Prostate gland (tissue), 2 donors: Measurements from ENCODE around the gene CHST3. TPM values are rescaled to one million over a fixed set of nuclear protein-coding genes. Genes with fewer than 3 reads are reported as not detected.

Experiments used
- DNase-seq: peaks from one replicate; pipeline ENCODE4 v3.0.0-alpha.2; 2019; ENCODE audit warnings: low spot score
- H3K27ac ChIP-seq, 2 donors: fragments of 200-600 bp; sonication (generic); 2 replicates each; pipeline ENCODE4 v1.5.1; 2017 to 2019
- H3K27me3 ChIP-seq: fragments of 200-600 bp; sonication (generic); replicated peaks from 2 replicates; pipeline ENCODE4 v1.5.1; 2019; ENCODE audit not compliant: insufficient read depth
- H3K36me3 ChIP-seq, 2 donors: fragments of 200-600 bp; sonication (generic); 1 replicate in 1 of 2; 2 replicates in 1 of 2; pipeline versions ENCODE4 v1.5.1 to v1.8.1; 2017 to 2019
- H3K4me1 ChIP-seq: fragments of 200-600 bp; sonication (generic); replicated peaks from 2 replicates; pipeline ENCODE4 v1.5.1; 2019
- H3K4me3 ChIP-seq, 2 donors: fragments of 200-600 bp; sonication (generic); 2 replicates each; pipeline ENCODE4 v1.5.1; 2017 to 2019
- H3K9me3 ChIP-seq: fragments of 200-600 bp; sonication (generic); 2 replicates; pipeline ENCODE4 v1.5.1; 2017
- CTCF ChIP-seq, 4 experiments: fragments of 200-600 bp in 2 of 4; fragments of 450-650 bp in 2 of 4; sonication (generic) in 2 of 4; IDR thresholded peaks; 1 replicate in 3 of 4; 2 replicates in 1 of 4; pipeline ENCODE4 v1.5.1; 2016 to 2019; ENCODE audit warnings: antibody characterized with exemption in 4 of 4, mild to moderate bottlenecking in 2 of 4, moderate library complexity in 2 of 4
- POLR2A ChIP-seq: fragments of 450-650 bp; IDR thresholded peaks from one replicate; pipeline ENCODE4 v1.6.1; 2016; ENCODE audit warnings: antibody characterized with exemption, mild to moderate bottlenecking
- POLR2AphosphoS5 ChIP-seq: sonication (generic); formaldehyde crosslinking; IDR thresholded peaks from one replicate; pipeline ENCODE4 v1.6.1; 2017; ENCODE audit warnings: antibody characterized with exemption
- WGBS: methylation state at CpG from one replicate; pipeline ENCODE4 v1.1.5; 2018; 5-methylcytosine and 5-hydroxymethylcytosine counted together
- intact Hi-C: fragments of 100-400 bp; cut with DNase I; formaldehyde crosslinking; loops from one replicate; pipeline ENCODE4 v1.14.2; 2022
- total RNA-seq, 2 donors: library from RNA; depleted of rRNA; stranded (reverse); fragments of >200 nt; gene quantifications; one replicate each; pipeline ENCODE4 v1.1.0, GENCODE V29; 2016

Gene CHST3
- total RNA-seq, 2 donors from 2014 or later = 16.5 to 197 TPM

GRCh38 chr10:72009425-72010081, 45.4 kb downstream of the CHST3 start:
- 4% methylated on average over 12 of the region's 12 CpGs for WGBS
- intact Hi-C loops = loop anchor here (2.0 kb wide), 1 partner anchor 45 kb away; the partner anchor contains the start of gene CHST3
- Histone ChIP-seq H3K4me3 (no peak overlapping the region), H3K27ac (peak overlapping the region; percentile 81 to 82), H3K27me3 (no peaks in the 10 kb centered on the region), H3K36me3 (peaks cover 0 to 12% of the 10 kb centered on the region in 2 donors), H3K9me3 (no peaks in the 10 kb centered on the region), H3K4me1 (peaks cover 20% of the 10 kb centered on the region)
- TF ChIP-seq POLR2A (no peak), POLR2AphosphoS5 (peak; percentile 90), CTCF (IDR thresholded peaks at IDR 0.05) (peak in 1 of 4 experiments; percentile 19)
- peak; percentile 87 for DNase-seq

- no peaks in the 10 kb centered on the region for H3K27me3 ChIP-seq
- DNase-seq = no peak
- intact Hi-C loops = no loop called here
- peak overlapping the region; percentile 81 to 82 for H3K27ac ChIP-seq
- H3K9me3 ChIP-seq = no peaks in the 10 kb centered on the region
- H3K36me3 ChIP-seq = peaks cover 0 to 12% of the 10 kb centered on the region in 2 donors
- 64% methylated on average over 7 of the region's 7 CpGs for WGBS
- no peak overlapping the region for H3K4me3 ChIP-seq
- H3K4me1 ChIP-seq = peaks cover 20% of the 10 kb centered on the region
- no peak for TF ChIP-seq CTCF (IDR thresholded peaks at IDR 0.05)
- no peak for TF ChIP-seq POLR2A
- TF ChIP-seq POLR2AphosphoS5 = no peak
These were observed 46.2 kb downstream of the CHST3 start for GRCh38 chr10:72010234-72010973.

DNA sequence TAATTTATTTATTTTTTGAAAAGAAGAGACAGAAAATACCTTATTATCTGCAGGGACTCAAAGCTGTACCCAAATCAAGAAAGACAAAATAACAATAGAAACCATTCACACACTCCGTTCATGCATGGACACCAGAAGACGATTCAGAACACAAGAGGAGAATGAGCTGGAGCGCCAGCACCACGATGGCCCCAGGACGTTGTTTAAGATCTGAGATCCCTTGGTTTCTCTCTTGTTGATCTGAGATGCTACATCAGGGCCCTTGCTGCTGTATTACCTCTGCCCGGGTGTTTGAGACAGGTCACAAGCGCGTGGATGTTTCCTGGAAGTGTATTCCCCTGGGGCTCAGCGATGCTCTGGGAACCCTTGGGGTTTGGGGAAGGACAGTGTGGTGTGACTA, 46.8 kb downstream of the CHST3 start:
- Histone ChIP-seq H3K4me1 (peaks cover 20% of the 10 kb centered on the region), H3K27me3 (no peaks in the 10 kb centered on the region), H3K4me3 (no peak overlapping the region), H3K36me3 (peaks cover 0 to 12% of the 10 kb centered on the region in 2 donors), H3K9me3 (no peaks in the 10 kb centered on the region), H3K27ac (peak overlapping the region; percentile 81 to 82)
- intact Hi-C loops = no loop called here
- no peak for DNase-seq
- WGBS = 92% methylated on average over 9 of the region's 9 CpGs
- TF ChIP-seq POLR2A = no peak
- TF ChIP-seq POLR2AphosphoS5 = no peak
- TF ChIP-seq CTCF (IDR thresholded peaks at IDR 0.05) = no peak

GRCh38 chr10:72011468-72011867, 47.3 kb downstream of the CHST3 start:
- H3K27me3 ChIP-seq = no peaks in the 10 kb centered on the region
- peaks cover 0 to 12% of the 10 kb centered on the region in 2 donors for H3K36me3 ChIP-seq
- H3K4me3 ChIP-seq = no peak overlapping the region
- peaks cover 20% of the 10 kb centered on the region for H3K4me1 ChIP-seq
- no peaks in the 10 kb centered on the region for H3K9me3 ChIP-seq
- intact Hi-C loops = no loop called here
- peak; percentile 59 for DNase-seq
- H3K27ac ChIP-seq = peak overlapping the region in 1 of 2 donors; percentile 82
- WGBS = 67% methylated on average over 8 of the region's 8 CpGs
- TF ChIP-seq POLR2A (no peak), POLR2AphosphoS5 (peak; percentile 80), CTCF (IDR thresholded peaks at IDR 0.05) (no peak)
